ENCODE data around the gene PTPN14. TPM values are rescaled to one million over a fixed set of nuclear protein-coding genes. Genes with fewer than 3 reads are reported as not detected.

Gene PTPN14
- total and polyA plus RNA-seq, 2 of the 4 experiments (the other 2 are of a cell fraction) = 21.5 to 31.7 TPM

- no peak overlapping the region for H3K14ac ChIP-seq (replicated peaks; ENCODE audit: low read depth, low read length)
- intact Hi-C loops (cut with micrococcal nuclease) = no loop called here
- H4K20me1 ChIP-seq (ENCODE audit: insufficient read depth, low read length) = peaks cover 30% of the 10 kb centered on the region; the same call in 1 of the 2 replicates
- BruUV-seq (replicated peaks) = no TSS peak
- H4K5ac ChIP-seq (ENCODE audit: low read depth, low read length) = no peak overlapping the region
- H2AK5ac ChIP-seq (ENCODE audit: low read depth, low read length) = no peak overlapping the region
- no peaks in the 10 kb centered on the region for H3K9me3 ChIP-seq (ENCODE audit: control insufficient read depth, insufficient read depth, low read length)
- H3K4ac ChIP-seq (ENCODE audit: low read depth, low read length) = no peak overlapping the region
- 0 out of 2 replicates have a peak, but pooled peaks cover 5% of the 10 kb centered on the region for H3K36me3 ChIP-seq (ENCODE audit: control insufficient read depth, insufficient read depth, low read length)
- H2AFZ ChIP-seq (replicated peaks; ENCODE audit: low read length, poor library complexity) = no peak overlapping the region
- in situ Hi-C loops (cut with MboI; ENCODE audit: low sequenced_read_pairs) = no loop called here
- dilution Hi-C loops (cut with HindIII; ENCODE audit: low sequenced_read_pairs, unreplicated experiment) = no loop called here
- no peak overlapping the region for H2BK15ac ChIP-seq (ENCODE audit: low read depth, low read length)
- H3K79me1 ChIP-seq (ENCODE audit: low read depth in 1 of 2, low read length in 2 of 2) = peaks cover 27 to 69% of the 10 kb centered on the region in 2 experiments
- no peak overlapping the region for H4K91ac ChIP-seq (ENCODE audit: insufficient read depth, low read depth, low read length)
- H3K9me1 ChIP-seq (ENCODE audit: insufficient read depth, low read length) = peaks cover 22% of the 10 kb centered on the region
- H3K4me2 ChIP-seq (ENCODE audit: low read depth, low read length) = no peak overlapping the region
- no peak overlapping the region for H2BK20ac ChIP-seq (ENCODE audit: low read depth, low read length)
- ChIA-PET POLR2A (ENCODE audit: unreplicated experiment) (no interaction called here), CTCF (no interaction called here)
- no peak for ATAC-seq (ENCODE audit: low read depth)
- TF ChIP-seq NFE2L2 (IDR thresholded peaks at IDR 0.05; ENCODE audit: low read depth, low read length) (no peak), MAZ (IDR thresholded peaks at IDR 0.05; ENCODE audit: borderline replicate concordance, low read depth, low read length) (no peak), RCOR1 (IDR thresholded peaks at IDR 0.05; ENCODE audit: insufficient replicate concordance, low read length) (no peak), MXI1 (IDR thresholded peaks at IDR 0.05; ENCODE audit: borderline replicate concordance, low read depth, low read length) (no peak), SMC3 (IDR thresholded peaks at IDR 0.05; ENCODE audit: low read depth, low read length) (no peak), BHLHE40 (IDR thresholded peaks at IDR 0.05; ENCODE audit: low read depth, low read length) (no peak), FOS (IDR thresholded peaks at IDR 0.05; ENCODE audit: low read depth, low read length) (no peak), RAD21 (IDR thresholded peaks at IDR 0.05; ENCODE audit: low read length) (no peak), POLR2A (IDR thresholded peaks at IDR 0.05; ENCODE audit: low read depth, low read length) (no peak), RFX5 (IDR thresholded peaks at IDR 0.05; ENCODE audit: low read depth, low read length) (no peak), CEBPB (IDR thresholded peaks at IDR 0.05; ENCODE audit: low read depth, low read length) (no peak), CHD1 (IDR thresholded peaks at IDR 0.05; ENCODE audit: low read depth, low read length) (no peak), MAFK (IDR thresholded peaks at IDR 0.05; ENCODE audit: low read depth, low read length) (no peak)
- TF ChIP-seq, protein P1, sequence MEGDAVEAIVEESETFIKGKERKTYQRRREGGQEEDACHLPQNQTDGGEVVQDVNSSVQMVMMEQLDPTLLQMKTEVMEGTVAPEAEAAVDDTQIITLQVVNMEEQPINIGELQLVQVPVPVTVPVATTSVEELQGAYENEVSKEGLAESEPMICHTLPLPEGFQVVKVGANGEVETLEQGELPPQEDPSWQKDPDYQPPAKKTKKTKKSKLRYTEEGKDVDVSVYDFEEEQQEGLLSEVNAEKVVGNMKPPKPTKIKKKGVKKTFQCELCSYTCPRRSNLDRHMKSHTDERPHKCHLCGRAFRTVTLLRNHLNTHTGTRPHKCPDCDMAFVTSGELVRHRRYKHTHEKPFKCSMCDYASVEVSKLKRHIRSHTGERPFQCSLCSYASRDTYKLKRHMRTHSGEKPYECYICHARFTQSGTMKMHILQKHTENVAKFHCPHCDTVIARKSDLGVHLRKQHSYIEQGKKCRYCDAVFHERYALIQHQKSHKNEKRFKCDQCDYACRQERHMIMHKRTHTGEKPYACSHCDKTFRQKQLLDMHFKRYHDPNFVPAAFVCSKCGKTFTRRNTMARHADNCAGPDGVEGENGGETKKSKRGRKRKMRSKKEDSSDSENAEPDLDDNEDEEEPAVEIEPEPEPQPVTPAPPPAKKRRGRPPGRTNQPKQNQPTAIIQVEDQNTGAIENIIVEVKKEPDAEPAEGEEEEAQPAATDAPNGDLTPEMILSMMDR (conservative IDR thresholded peaks at IDR 0.05; ENCODE audit: low read depth, low read length) = no peak
- TF ChIP-seq, protein P2, sequence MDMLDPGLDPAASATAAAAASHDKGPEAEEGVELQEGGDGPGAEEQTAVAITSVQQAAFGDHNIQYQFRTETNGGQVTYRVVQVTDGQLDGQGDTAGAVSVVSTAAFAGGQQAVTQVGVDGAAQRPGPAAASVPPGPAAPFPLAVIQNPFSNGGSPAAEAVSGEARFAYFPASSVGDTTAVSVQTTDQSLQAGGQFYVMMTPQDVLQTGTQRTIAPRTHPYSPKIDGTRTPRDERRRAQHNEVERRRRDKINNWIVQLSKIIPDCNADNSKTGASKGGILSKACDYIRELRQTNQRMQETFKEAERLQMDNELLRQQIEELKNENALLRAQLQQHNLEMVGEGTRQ (IDR thresholded peaks at IDR 0.05; ENCODE audit: low read depth, low read length) = no peak
- TF ChIP-seq, protein P3, sequence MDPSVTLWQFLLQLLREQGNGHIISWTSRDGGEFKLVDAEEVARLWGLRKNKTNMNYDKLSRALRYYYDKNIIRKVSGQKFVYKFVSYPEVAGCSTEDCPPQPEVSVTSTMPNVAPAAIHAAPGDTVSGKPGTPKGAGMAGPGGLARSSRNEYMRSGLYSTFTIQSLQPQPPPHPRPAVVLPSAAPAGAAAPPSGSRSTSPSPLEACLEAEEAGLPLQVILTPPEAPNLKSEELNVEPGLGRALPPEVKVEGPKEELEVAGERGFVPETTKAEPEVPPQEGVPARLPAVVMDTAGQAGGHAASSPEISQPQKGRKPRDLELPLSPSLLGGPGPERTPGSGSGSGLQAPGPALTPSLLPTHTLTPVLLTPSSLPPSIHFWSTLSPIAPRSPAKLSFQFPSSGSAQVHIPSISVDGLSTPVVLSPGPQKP (IDR thresholded peaks at IDR 0.05; ENCODE audit: borderline replicate concordance, low read depth, low read length) = no peak
- H3K4me3 ChIP-seq (ENCODE audit: insufficient read depth, low read depth, low read length) = no peak overlapping the region
- no peak overlapping the region for H3K18ac ChIP-seq (ENCODE audit: low read depth, low read length)
- 100% methylated on average over 1 of the region's 3 CpGs; no CpG with 5 or more reads in 1 of the 2 experiments for WGBS, 2 experiments (ENCODE audit: extremely low coverage in 2 of 2, insufficient read length in 1 of 2)
- no peak overlapping the region for H3K56ac ChIP-seq (ENCODE audit: extremely low read depth, insufficient read depth, low read length)
- no peak for DNase-seq
- no peak overlapping the region for H4K8ac ChIP-seq (ENCODE audit: low read depth in 2 of 2, low read length in 2 of 2)
- H3K27ac ChIP-seq (ENCODE audit: insufficient read depth, low read length) = no peak overlapping the region
- H2BK5ac ChIP-seq (ENCODE audit: low read depth, low read length, poor library complexity, severe bottlenecking) = peak overlapping the region; percentile 11
- peaks cover 20% of the 10 kb centered on the region for H3K4me1 ChIP-seq (ENCODE audit: control insufficient read depth, insufficient read depth, low read length)
- H2BK120ac ChIP-seq (ENCODE audit: low read depth, low read length) = no peak overlapping the region
- H3K9ac ChIP-seq (ENCODE audit: low read depth, low read length) = no peak overlapping the region
- H2AK9ac ChIP-seq (replicated peaks; ENCODE audit: low read depth, low read length, poor library complexity) = no peak overlapping the region
- H3K23ac ChIP-seq (ENCODE audit: low read depth, low read length) = no peak overlapping the region
- H3K27me3 ChIP-seq (ENCODE audit: control insufficient read depth, insufficient read depth, low read length) = no peaks in the 10 kb centered on the region
Observed at GRCh38 chr1:214449371-214449770, 102.0 kb downstream of the PTPN14 start.

Measured in IMR-90 (cell line).